Amniotic stem cell (primary cell): ENCODE measurements around the gene PRSS8.

ENCODE experiments used
- DNase-seq: peaks from one replicate; lab custom pipeline; 2025; lab: John Stamatoyannopoulos, UW

PRSS8 gene

DNA sequence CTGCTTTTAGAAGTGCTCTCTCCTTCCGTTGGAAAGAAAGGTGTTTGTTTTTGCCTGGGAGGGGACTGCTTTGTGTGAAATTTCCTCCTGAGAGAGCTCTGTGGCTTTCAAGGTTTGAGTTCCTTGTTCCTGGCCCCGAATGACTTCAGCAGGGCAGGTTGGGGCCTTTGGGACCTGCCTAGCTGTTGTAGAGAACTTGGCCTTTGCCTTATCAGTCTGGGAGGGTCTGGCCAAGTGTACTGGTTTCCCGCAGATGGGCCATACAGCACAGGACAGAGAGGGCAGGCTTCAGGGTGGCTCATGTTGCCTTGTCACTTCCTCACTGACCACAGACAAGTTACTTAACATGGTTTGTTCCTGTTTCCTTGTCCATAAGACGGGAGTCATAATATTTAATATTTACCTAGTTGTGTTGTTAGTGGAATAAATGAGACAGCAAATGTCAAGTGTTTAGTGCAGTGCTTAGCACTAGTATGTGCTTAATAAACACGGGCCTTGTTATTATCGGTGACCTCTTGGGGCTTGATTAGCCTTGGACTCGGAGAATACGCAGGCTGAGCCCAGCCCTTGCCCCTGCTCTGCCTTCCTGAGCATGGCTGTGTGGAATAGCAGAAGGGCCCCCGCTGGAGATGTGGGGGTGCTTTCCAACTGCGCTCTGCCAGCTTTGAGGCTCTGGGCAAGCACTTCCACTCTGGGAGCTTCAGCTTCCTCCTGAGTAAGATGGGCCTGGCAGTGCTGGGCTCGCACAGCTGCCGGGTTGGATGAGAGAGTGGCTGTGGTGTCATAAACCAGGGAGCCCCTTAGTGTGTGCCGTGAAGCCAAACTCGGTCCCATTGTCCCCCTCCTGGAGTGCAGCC lies 6.6 kb downstream of the PRSS8 start:
- DNase-seq, result no peak

DNA sequence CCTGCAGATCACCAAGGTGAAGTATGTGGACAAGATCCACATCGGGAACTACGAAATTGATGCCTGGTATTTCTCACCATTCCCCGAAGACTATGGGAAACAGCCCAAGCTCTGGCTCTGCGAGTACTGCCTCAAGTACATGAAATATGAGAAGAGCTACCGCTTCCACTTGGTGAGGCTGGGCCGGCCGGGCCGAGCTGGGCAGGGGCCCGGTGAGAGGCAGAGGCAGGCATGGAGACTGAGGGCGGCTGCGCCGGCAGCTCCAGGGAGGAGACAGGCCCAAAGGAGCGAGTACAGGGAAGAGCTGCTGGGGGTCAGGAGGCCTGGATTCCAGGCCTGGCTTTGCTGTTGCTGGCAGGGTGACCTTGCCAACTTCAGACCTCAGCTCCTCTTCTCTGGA lies 8.3 kb downstream of the PRSS8 start:
- no peak for DNase-seq

DNA sequence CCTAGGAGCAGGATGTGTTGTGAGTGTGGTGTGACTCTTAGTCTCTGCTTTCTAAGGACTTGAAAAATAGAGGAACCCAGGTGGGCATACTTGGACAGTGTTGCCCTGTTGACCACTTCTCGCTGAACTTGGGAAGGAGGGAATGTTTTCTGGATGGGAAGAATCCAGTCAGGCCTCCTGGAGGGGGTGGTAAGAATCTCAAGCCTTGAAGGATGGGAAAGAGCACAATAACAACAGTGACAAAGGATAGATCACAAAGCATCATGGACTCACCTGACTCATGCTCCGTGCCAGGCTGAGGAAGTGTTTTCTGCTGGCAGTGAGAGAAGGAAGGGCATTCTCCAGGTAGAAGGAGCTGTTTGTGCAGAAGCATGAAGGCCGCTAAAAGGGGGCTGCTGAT lies 9.7 kb downstream of the PRSS8 start:
- no peak for DNase-seq

DNA sequence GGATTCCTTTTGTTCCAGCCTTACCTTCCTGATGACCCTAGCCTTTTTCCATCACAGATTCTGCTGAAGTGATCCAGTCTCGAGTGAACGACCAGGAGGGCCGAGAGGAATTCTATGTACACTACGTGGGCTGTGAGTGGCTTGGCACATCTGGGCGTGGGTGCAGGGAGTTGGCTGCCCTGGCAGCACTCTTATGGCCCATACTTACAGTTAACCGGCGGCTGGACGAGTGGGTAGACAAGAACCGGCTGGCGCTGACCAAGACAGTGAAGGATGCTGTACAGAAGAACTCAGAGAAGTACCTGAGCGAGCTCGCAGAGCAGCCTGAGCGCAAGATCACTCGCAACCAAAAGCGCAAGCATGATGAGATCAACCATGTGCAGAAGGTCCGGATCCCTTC lies 15.4 kb downstream of the PRSS8 start:
- no peak for DNase-seq

DNA sequence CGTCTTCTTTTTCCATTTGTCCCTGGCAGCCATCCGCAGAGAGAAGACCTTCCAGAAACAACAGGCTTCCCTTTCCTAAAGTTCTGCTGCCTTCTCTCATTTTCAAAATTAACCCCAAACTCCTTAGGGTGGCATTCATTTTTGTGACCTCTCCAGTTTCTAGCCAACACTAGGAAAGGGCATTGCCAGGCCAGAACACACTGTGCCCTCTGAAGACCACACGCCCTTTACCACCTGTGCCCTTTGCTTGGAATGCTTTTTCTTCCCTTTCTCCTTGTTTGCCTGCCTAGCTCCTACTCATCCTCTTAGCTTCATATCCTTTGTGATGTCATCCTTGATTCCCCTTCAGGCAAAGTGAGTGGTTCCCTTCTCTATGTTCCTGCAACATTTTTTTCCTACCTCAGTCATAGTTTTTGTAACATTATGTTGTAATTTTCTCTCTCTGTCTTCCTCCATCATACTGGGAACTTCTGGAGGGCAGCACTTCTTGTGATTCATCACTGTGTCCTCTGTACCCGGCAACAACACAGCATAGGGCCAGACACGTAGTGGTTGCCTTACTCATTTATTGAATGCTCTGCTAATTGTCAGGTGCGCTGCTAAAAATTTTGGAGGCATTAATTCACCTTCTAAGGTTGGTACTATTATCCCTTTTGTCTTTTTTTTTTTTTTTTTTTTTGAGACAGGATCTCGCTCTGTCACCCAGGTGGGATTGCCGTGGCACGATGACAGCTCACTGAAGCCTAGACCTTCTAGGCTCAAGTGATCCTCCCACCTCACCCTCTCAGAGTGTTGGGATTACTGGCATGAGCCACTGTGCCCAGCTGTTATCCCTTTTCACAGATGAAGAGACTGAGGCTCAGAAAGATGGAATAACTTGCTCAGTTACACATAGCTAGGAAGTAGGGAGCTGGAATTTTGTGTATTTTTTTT lies 17.0 kb downstream of the PRSS8 start:
- peak; percentile 44 for DNase-seq

DNA sequence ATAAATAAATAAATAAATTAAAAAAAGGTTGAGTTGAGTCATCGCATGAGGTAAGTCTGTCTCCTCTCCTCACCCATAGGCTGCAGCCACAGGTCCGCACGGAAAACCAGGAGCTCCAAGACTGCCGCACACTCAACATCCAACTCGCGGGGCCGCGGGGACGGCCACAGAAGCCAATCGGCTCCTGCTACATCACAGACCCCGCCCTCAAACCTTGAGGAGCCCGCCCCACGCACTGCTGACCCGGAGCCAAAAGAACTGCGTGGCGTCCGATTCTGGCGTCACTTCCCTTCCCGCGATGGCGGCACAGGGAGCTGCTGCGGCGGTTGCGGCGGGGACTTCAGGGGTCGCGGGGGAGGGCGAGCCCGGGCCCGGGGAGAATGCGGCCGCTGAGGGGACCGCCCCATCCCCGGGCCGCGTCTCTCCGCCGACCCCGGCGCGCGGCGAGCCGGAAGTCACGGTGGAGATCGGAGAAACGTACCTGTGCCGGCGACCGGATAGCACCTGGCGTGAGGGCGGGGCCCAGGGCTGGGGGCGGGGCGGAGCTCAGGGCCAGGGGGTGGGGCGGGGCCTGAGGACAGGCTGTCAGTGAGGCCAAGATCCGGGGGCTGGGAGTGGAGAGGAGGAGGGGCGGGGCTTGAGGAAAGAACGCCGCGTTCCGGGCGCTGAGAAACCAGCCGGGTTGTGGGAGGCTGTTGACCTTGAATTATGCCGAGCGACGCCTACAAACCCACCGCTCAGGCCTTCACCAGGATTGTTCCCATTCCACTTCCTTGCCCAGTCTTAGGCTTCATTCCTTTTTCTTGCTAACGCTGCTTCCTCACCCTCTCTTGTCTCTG lies 17.9 kb downstream of the PRSS8 start, which contains the start of gene KAT8:
KAT8 (plus strand) TSS at position 281 of the 839 bp plus-strand sequence; CDS start at position 299, 18 bp downstream.
- DNase-seq, result peak; percentile 99

DNA sequence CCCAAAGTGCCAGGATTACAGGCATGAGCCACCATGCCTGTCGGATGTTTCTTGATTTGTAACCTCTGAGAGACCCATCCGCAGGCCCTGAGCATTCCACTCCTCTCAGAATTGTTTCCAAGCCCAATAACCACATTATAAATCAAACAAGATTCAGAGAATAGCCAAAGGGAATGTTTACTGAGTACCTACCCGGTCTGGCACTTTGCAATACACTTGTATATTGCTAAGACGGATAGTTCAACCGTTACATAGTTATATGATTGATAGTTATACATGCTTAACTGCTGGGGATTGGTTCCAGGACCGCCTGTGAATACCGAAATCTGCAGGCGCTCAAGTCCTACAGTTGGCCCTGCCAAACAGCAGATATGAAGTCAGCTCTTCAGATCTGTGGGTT lies 21.1 kb downstream of the PRSS8 start:
- no peak for DNase-seq

DNA sequence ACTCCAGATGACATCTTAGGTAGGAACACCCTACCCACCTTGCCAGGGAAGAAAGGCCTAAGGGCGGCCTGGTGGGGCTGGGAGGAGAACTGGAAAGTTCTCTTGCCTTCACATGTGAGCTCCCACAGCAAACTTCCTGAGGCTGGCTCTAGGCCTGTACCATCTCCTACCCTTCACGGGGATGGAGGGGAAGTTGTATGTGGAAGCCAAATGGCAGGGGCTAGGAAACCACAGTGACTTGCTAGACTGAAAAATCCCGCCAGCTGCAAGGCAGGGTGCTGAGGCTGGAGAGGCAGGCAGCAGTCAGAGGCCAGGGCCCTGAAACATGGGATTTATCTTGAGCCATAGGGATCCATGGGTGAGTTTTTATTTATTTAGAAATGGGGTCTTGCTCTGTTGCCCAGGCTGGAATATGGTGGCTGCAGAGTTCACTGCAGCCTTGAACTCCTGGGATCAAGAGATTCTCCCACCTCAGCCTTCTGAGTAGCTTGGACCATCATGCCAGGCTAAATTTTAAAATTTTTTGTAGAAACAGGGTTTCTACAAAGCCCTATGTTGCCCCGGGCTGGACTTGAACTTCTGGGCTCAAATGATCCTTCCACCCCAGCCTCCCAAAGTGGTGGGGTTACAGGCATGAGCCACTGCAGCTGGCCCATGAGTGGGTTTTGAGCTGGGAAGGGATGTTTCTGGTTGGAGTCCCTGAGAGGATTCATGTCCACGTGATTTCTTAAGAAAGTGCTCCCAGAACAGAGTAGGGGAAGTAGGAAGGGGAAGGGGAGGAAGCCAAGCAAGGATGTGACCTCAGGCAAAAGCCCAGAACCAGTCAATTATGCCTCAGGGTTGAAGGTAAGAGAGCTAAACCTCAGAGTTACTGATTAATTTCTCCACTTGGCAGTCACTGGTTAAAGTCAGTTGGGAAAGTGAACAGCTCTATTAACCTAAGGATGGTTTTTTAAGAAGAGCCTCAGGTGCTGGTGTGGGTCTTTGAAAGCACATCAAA lies 22.1 kb downstream of the PRSS8 start:
- DNase-seq, result no peak

DNA sequence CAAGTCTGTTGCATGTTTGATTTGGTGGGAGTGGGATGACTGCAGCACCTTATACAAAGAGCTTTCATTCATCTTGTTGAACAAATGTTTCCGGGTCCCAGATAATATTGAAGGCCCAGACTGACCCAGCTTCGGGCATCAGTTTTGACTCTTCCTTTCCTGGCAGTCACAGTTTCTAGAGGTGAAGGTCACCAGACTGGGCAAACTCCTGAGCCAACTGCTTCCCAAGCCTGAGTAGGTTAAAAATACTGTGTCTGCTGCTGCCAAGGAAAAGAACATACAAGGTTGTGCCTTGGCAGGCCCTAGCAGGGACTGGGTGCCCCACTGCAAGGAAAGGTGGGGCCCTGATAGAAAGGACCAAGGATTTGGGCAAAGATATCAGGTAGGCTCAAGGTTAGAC lies 22.8 kb downstream of the PRSS8 start:
- no peak for DNase-seq

DNA sequence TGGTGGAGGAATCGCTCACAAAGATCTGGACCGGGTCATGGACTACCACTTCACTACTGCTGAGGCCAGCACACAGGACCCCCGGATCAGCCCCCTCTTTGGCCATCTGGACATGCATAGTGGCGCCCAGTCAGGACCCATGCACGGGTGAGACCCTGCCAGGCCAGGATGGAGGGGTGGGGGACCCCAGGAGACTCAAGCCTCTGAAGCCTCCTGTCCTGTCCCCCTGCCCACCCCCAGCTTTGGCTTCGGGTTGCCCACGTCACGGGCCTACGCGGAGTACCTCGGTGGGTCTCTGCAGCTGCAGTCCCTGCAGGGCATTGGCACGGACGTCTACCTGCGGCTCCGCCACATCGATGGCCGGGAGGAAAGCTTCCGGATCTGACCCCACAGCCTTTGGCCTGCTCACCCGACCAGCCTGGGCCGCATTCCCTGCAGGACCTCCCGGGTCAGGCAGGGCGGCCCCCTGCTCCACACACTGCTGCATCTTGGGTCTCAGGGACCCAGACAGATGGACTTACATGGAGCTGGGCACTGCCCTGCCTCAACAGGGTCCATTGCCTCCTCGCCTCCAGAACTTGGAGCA lies 23.6 kb downstream of the PRSS8 start:
- no peak for DNase-seq

DNA sequence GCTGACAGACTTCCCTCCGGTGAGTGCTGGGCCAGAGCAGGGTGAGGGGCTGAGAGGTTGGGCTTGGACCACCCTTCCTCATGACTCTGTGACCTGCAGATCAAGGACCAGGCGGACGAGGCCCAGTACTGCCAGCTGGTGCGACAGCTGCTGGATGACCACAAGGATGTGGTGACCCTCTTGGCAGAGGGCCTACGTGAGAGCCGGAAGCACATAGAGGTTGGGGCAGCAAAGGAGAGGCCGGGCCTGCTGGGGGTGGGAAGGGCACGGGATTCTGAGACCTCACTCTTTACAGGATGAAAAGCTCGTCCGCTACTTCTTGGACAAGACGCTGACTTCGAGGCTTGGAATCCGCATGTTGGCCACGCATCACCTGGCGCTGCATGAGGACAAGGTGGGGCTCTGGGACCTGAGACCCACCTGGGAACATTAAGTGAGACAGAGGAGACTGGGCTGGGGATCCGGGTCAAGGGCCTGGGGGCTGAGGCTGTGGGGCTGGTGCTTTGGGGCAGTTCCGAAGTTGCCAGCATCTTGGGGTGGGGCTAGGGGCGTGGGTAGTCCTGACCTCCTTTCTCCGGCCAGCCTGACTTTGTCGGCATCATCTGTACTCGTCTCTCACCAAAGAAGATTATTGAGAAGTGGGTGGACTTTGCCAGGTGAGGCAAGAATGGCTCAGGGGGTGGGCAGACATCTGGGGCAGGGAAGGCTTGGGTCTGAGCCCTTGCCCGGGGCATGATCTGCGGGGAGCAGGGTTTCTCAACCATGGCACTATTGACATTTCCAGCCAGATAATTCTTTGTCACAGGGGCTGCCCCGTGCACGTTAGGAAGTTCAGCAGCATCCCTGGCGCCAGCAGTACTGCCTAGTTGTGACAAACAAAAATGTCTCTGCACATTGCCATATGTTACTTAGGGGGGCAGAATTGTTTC lies 25.2 kb downstream of the PRSS8 start:
- no peak for DNase-seq

DNA sequence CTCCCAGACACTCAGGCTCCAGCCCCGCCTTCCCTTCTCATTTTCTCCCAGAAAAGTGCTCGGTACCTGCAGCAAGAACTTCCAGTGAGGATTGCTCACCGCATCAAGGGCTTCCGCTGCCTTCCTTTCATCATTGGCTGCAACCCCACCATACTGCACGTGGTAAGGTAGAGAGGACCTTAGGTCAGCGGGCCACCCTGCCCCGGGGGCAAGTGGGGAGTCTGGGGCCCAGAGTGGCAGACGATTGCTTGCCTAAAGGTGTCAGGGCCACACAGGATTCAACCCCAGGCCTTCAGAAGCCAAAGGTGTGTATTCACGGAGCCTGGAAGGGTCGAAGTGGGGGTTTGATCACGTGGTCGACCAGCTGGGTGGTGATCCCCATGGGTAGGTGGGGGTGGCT lies 25.9 kb downstream of the PRSS8 start:
- DNase-seq, result no peak

DNA sequence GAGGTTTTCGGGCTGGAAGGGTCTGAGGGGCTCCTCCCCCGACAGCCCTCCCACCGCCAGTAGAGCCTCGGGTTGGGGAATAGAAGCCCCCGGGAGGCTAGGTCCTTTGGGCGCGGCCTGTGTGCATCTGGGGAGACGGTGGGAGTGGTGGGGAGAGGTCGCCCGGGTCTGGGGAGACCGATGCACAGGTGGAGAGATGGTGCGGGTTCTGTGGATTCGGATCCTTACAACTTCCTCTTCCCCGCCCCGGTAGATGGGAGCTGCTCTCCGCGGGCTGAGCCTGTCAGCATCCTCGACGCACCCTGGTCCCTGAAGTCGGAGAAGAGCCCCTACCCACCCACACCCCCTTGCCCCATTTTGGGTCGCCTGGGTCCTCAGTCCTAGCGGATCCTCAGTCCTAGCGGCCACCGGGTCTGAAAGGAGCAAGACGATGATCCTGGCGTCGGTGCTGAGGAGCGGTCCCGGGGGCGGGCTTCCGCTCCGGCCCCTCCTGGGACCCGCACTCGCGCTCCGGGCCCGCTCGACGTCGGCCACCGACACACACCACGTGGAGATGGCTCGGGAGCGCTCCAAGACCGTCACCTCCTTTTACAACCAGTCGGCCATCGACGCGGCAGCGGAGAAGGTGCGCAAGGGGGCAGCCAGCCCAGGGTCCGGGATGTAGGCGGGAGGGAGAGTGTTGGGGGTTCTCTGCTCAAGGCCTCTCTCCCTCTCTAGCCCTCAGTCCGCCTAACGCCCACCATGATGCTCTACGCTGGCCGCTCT lies 26.6 kb downstream of the PRSS8 start:
- no peak for DNase-seq

DNA sequence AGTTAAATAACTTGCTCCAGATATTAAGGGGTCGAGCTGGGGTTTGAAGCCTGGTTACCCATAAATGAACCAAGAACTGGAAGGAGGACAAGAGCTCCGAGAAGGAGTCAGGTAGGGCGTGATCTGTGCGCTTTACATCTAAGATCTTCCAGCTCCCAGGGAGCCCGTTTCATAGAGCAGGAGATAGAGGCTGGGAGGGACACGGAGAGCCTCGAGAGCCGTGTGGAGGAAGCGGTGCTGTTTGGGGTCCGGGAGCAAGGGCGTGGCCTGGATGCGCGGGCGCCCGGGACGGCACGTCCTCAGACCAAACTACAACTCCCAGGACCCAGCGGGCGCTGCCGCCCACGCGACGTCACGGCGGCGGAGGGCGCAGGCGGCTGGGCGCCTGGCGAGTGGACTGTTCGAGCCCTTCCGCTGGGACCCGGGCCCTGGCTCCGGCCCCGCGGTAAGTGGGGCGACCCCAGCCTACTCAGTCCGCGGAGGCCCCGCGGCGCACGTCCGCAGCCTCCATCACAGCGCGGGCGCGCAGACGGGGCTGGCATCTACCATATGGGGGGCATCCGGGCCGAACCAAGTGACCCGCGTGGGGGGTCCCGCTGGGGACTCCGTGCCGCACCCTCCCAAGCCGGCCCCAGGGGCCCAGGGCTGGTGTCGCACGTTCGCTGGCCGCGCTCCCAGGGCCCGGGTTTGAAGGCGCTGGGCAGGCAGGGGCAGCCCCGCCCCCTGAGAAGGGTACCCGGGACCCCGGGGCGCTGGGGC lies 27.3 kb downstream of the PRSS8 start, which contains the start of gene BCKDK:
BCKDK (plus strand) TSS at position 352 of the 759 bp plus-strand sequence. CDS start 838 bp downstream, outside the sequence.
- DNase-seq, result peak; percentile 15

DNA sequence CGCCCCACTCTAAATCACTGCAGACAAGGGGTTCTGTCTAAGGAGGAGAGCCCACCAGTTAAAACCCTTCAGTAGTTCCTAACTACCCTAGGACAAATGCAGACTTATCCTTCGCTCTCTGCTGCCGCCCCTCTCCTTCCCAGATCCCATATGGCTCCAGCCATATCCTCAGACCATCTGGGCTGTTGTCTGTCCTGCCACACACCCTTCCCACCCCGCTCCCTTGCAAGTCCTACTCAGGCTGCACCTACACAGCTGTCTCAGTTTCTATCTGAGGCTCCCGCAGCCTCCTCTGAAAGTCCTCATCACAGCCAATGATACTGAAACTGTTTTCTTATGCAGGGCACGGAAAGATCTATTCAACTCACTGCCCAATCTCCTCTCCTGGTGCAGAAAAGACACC lies 28.1 kb downstream of the PRSS8 start:
- DNase-seq, result no peak

DNA sequence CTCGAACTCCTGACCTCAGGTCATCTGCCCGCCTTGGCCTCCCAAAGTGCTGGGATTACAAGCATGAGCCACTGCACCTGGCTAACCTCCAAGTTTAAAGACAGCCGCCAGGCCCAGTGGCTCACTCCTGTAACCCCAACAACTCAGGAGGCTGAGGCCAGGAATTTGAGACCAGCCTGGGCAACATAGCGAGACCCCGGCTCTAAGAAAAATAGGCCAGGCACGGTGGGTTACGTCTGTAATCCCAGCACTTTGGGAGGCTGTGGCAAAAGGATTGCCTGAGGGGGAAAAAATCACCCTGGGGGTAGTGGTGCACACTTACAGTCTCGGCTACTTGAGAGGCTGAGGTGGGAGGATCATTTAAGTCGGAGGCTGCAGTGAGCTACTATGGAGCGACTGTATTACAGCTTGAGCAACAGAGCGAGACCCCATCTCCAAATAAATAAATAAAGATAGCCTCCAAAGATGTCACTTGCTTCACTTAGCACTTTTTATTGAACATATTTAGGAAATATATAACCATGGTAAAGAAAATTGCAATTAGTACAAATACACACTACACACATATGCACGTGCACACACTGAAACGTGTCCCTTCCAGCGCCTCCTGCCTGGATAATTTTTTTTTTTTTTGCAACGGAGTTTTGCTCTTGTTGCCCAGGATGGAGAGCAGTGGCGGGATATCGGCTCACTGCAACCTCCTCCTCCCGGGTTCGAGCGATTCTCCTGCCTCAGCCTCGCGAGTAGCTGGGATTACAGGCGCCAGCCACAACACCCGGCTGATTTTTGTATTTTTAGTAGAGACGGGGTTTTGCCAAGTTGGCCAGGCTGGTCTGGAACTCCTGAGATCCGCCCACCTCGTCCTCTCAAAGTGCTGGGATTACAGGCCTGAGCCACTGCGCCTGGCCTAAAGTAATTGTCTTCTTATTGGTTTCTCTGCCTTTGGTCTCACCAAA lies 28.7 kb downstream of the PRSS8 start:
- no peak for DNase-seq
